ENCODE data around the gene IFIH1.

Gene IFIH1

DNA sequence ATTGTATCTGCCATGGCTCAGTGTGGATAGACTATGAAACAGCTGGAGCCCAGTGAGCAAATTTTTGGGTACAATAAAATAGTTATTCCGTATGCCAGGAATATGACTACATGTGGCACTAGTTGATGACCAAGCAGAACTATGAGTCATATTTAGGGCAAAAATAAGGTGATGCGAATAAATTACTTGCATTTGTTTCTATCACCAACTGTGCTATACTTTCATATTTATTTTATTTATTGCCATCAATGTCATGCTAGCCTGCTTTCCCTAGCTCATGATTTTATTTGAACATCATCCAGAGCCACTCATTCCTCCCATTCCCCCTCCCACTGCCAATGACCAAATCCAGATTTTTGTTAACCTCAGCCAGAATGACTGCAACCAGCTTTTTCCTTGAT lies 61.9 kb downstream of the IFIH1 start:
- DNase-seq, result no peak

DNA sequence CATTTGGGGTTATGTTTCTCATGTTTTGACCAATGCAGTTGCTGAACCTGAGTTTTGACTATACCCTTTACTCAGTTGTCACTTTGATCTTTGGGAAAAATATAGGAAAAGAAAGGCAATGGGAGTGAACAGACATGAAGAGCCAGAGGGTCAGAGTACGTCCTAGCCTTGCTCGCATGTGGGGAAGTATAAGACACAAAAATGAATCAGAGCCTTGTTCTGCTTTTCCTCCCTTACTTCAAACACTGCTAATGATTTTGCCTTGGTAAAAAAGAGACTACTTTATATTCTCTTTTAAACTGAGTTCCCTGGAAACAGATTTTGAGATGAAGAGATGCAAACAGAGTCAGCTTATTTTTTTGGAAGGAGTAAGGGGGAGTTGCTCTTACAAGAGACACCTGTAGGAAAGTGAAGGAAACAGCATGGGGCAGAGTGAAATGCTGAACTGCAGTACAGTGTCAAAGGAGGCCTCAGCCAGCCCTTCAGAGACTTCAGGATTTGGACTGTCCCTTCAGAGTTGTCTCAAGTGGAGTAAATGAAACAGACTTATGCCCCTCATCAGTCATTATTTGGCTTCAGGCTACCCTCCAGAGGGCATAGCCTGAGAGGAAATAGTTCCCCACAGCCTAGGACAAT lies 64.1 kb downstream of the IFIH1 start:
- DNase-seq, result no peak

DNA sequence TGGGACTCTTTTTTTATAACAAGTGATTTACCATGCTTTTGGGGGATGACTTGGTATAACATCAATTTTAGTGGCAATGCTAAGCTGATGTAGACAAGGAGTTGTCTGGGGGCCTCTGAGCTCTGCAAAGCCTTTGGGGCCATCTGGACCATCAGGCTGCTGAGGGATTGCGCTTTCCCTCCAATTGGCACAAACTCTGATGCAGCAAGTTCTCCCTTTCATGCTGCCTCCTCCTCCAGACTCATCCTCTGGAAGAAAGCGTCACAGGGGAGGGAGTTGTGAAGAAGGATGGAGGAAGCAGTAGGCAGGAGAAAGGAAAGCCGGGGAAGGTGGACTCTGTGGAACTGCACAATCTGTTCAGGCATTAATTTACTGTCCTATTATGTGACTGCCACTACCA lies 65.0 kb downstream of the IFIH1 start:
- DNase-seq, result no peak

DNA sequence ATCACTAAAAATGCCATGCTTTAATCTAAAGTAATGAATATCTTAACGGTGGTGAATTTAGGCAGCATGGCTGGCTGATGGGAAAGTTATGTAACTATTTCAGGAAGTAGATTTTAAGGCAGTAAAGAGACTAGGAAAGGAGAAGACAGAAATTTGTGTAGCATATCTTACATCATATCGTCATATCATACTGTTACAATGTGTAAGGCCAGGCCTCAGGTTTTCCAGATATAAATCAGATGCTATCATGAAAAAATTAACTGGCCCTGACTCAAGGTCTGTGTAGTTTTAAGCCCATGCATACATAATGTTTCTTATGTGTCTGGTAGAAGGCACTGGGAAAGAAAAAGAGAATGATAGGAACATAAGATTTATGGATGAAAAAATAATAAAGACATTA lies 66.3 kb downstream of the IFIH1 start:
- no peak for DNase-seq

DNA sequence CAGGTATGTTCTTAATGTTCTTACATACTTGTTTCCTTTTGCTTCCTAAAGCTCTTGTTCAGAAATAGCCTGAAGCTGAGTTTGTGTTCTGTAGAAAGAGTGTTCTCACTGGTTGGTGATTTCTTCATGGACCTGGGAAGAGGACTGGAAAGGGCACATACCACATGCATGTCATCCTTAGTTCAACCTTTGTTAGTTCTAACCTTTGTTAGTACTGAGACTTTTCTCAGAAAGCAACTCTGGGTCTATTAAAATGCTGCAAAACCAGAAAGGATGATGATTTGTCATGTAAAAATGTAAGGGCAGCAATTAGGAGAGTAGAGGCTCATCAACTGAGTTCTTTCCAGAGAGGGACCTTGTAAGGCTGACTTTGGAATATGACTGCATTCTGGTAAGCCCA lies 72.7 kb downstream of the IFIH1 start:
- no peak for DNase-seq

DNA sequence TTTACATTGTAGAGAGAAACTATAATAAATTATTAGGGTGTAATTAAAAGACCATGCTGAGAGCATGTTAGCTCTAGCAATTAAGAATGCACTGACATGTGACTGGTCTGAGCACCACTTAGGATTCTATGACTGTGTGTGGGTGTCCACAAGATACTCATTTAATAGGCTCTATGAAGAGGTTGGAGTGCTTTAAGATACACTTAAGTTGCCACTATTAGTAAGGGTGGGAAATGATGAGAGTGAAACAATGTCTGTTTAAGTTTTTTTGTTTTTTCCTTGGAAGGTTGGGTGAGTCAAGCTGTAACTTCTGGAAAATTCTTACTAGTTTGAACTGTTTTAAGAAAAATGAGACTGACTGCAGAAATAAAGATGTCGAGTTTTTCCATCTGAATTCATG lies 73.4 kb downstream of the IFIH1 start:
- DNase-seq, result no peak

DNA sequence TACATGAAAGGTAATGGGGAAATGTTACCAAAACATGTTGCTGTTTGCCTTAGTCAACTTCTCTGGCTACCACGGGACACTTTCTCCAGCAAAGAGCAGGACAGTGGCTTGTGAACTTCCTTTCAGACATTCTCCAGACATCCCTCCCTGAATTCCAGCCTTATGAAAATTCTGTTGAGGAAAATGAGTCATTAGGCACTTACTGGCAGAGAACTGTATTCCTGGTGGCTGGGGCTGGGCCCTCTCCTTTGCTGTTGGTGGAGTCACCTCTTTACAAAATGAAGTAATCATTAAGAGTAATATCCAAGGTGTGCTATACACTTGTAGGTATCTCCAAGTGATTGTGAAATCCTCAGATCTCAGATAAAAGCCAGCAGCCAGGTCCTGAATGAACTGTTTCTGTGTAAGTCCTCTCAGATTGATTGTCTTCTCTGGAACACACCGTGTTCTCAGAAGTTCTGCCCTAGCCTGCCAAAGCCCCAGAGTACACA lies 73.9 kb downstream of the IFIH1 start:
- no peak for DNase-seq

DNA sequence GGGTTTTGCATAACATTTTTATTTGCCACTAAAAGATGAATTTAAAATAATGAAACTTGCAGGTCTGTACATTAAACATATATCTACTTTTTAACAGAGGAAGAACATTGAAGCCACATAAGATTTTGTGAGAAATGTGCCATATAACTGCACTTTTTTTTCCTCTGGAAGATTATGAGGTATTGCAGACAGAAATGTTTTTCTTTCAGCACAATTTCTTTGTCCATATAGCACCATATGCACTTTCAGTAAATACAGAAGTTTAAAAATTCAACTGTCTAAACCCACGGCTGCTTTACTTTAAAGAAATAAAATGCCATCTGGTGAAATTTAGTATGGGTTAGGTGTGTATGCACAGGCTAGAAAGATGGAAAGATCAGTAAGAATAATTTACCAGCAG lies 74.8 kb downstream of the IFIH1 start:
- no peak for DNase-seq

DNA sequence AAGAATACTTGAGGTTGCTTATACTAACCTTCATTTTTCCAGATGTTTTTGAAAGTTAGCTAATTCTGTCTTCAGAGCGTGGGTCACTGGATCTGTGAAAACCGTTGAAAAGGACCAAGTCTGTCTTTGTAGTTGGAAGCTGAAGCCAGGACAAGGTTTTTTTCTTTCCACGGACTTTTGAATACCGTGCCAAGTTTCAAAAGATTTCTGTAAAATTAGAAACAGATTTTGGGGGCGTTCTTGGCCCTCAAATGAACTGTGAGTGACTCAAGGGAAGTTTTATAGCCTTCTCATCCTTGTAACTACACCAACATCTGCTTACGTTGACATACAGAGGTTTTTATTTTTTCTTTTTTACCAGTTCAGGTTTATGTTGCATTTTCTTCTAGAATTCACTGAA lies 75.2 kb downstream of the IFIH1 start, which contains the start of gene FAP:
Gene FAP (minus strand): TSS at position 152 of the 400 bp plus-strand sequence. CDS start 118 bp downstream, at position 34.
- peak; percentile 74 for DNase-seq

DNA sequence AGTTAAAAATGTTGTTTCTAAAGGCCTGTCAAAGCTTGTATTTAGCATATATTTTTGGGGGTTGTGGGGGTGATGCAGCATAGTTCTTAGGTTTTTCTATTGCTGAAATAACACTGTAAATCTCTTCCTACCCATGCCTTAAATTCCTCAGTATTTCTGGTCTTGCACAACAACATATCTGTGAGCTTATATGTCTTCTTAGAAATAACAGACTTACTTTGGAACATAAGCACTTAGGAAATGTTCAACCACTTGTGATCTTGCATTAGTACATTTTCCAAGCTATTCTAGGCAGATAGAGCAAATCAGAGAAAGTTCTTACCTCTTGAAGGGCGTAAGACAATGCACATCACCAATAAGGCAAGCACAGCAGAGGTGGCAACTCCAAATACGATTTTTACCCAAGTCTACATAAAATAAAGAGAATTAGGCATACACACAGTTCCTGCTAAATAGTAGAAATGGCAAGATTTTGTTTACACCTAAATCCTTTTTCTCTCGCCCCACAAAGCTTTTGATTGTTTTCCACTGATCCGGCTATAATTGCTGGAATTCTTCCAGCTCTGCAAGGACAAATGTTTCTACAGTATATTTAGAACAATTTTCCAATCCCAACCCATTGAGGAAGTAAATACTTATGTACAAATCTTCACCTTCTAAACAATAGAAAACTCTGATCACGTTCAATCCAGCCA lies 75.8 kb downstream of the IFIH1 start:
- no peak for DNase-seq

DNA sequence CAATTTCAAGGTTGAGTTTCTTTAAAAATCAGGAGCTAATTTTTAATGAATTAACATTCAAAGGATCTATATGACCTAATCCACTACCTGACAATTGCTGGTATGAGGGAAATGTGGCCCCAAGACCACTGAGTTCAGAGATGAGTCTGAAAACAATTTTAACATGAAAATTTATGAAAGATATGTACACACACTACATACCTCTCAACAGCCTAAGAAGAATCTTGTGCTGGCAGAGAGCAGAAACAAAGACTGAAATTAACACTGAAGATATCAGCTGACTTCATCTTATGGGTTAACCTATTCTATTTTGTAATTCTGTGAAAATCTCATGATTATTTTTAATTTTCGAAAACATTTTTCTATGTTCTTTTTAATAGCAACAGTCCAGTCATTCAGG lies 76.9 kb downstream of the IFIH1 start:
- DNase-seq, result no peak

DNA sequence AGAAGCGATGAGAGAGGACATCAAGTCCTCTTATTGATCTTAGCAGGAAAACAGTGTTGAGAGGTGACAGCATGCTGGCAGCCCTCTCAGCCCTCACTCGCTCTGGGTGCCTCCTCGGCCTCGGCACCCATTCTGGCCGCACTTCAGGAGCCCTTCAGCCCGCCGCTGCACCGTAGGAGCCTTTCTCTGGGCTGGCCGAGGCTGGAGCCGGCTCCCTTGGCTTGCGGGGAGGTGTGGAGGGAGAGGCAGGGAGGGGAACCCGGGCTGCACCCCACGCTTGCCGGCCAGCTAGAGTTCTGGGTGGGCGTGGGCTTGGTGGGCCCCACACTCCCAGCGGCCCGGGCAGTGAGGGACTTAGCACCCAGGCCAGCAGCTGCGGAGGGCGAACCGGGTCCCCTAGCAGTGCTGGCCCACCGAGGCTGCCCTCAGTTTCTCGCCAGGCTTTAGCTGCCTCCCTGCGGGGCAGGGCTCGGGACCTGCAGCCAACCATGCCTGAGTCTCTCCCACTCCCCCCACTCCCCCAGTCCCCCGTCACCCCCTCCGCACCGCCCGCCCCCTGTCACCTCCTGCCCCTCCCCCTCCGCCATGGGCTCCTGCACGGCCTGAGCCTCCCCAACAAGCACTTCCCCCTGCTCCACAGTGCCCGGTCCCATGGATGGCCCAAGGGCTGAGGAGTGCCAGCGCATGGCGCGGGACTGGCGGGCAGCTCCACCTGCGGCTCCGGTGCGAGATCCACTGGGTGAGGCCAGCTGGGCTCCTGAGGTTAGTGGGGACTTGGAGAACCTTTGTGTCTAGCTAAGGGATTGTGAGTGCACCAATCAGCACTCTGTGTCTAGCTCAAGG lies 83.6 kb downstream of the IFIH1 start:
- no peak for DNase-seq

DNA sequence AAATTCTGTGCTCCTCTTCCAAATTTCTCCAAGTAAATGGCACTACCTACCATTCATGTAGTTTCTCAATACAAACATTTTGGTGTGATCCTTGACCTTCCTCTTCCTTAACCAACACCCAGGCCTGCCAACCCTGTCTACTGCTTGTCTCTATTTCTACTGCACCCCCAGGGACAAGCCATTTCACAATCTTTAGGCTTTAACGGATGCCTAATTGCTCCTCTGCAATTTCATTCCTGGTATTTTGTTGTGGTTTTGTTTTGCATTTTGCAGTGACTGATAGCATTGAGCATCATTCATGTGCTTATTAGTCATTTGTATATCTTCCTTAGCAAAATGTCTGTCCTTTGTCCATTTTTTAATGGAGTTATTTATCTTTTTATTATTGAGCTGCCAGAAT lies 85.3 kb downstream of the IFIH1 start:
- no peak for DNase-seq

DNA sequence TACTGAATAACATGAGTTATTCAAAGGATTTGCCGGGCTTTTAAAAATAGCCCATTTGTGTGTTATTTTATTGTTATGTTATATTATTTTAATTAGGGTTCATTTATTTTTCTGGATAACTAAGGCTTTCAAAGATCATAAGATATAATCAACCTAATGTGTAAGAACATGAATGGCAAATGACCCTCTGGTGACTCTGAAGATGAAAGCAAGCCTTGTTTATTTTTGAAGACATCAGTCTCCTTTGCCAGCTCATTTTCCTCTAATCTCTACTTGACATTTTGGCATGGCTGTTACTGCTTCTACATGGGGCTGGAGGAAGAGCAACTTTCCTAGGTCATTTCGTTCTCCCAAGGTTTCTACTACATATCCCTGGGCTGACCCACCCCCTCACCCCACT lies 85.8 kb downstream of the IFIH1 start:
- no peak for DNase-seq

DNA sequence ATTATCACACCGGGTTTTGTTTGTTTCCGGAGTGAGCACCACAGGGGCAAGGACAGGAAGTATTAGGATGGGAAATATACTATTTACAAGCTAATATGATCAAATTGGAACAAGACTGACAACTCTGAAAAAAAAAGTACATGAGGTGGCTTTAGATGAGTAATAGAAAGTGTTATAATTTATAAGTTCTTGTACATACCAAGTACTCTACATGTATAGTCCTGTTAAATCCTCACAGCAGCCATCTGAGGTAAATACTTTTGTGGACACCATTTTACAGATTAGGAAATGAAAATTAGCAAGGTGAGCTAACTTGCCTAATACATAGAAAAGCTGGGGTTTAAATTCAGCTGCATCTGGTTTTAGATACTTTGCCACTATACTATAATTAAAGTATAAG lies 86.5 kb downstream of the IFIH1 start:
- no peak for DNase-seq

DNA sequence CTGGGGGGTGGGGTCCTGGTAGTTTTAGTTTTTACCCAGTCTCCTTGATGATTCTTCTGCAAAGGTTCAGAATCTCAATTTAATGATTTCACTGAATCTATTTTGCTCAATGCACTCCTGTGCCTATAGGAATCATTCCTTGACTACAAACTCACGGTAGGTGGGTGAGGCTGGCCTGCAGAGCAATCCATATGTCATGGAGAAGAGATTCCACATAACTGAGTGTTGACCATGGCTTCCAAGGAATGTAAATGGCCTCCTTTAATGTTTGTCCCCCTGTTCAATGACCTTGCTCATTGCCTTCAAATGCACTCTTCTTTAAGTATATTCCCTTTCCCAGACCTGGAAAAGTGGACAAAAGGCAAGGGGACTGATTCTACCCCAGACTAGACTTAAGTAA lies 87.7 kb downstream of the IFIH1 start:
- no peak for DNase-seq

DNA sequence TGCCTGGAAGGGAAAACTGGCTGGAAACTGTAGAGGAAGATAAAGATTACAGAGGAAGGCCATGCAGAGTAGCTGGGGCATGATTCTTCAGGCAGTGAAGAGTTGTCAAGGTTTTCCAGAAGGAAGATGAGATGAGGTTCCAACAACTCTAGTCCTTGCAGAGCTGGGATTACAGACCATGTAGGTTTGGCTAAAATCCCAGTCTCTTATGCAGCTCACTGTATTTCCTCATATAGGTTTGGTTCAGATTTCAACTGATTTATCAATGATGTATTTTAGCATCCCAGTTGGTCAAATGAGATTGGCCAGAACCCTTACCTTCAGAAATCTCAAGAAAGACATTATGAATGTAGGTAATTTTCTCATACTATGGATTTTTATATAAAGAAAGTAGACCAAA lies 91.6 kb downstream of the IFIH1 start:
- DNase-seq, result no peak

DNA sequence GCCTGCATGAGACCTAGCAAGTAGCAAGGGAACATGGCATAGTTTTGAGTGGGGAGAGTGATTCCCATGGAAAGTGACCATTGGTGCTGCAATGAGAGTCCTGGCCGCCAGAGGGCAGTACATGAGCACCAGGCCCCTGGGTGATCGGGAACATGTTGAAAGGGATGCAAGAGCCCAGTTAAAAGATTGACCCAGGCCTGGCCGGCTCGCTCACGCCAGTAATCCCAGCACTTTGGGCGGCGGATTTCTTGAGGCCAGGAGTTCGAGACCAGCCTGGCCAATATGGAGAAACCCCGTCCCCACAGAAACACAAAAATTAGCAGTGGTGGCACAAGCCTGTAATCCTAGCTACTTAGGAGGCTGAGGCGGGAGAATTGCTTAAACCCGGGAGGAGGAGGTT lies 97.4 kb downstream of the IFIH1 start:
- DNase-seq, result peak; percentile 52

DNA sequence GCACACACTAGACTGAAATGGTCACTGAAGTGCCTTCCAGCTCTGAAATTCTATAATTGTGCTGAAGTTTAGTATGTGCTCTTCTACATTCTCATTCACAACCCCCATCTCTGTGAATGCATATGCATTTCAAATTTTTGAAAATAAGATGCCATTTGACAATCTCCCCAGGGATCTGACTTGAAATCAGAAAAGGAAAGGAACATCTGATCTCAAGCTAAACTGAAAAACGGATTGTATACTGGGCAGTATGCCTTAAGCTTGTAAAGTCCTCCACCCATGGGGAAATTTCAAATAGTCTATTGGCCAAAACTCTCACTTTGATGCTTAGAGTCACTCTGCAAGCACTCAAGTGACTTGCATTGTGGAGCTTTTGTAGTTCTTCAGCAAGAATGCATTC lies 98.1 kb downstream of the IFIH1 start:
- DNase-seq, result no peak

DNA sequence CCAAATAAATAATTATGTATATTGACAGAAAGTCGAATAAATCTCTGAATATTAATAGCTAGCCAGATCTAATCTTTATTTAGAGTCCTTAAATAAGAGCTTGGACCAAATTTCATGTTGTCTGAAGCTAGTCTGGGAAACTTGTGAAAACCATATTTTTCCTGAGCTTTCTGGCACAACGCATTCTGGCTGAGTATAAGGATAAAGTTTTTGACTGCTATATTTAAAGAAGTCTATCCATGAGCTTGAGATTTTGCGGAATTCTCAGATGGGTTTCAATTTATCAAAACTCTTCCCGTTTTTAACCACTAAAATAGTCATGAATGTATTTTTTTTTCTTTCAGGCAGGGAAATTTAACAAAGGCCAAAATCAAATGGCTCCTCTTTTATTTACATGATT lies 99.1 kb downstream of the IFIH1 start:
- DNase-seq, result no peak

DNA sequence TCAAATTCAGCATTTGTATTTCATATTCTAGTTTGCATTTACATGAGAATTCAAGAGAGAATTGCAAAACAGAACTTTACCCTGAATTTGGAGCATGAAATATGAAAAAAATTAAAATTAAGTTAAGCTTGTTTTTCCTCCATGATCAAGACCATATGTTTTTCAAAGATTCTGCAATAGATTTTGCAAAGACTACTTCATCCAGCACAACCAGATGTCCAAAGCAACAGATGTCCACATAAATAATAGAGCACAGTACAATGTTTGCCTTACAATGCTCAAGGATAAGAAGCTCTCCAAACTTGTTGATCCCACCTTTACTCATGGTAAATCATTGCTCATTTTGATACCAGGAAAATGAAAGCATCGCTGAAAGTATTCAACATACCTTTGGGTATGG lies 100.9 kb downstream of the IFIH1 start:
- DNase-seq, result no peak

Data from left hindlimb (tissue), 1 donor.